Measurements from ENCODE around the gene TRPM3.

TRPM3 gene

GRCh38 chr9:70923961-70924360 is 197.5 kb downstream of the TRPM3 start:
- H3K4me1 ChIP-seq (ENCODE audit: control insufficient read depth in 1 of 2, insufficient read depth in 2 of 2, low read length in 2 of 2), result no peaks in the 10 kb centered on the region
- H3K36me3 ChIP-seq (ENCODE audit: control insufficient read depth in 1 of 2, insufficient read depth in 2 of 2, low read length in 2 of 2), result no peaks in the 10 kb centered on the region
- H3K27ac ChIP-seq (ENCODE audit: low read length), result no peak overlapping the region
- no peak overlapping the region for H3K4me3 ChIP-seq (ENCODE audit: low read depth in 1 of 2, low read length in 2 of 2)
- no peaks in the 10 kb centered on the region for H3K27me3 ChIP-seq (ENCODE audit: low read depth, low read length)
- no peaks in the 10 kb centered on the region for H3K9me3 ChIP-seq (ENCODE audit: control insufficient read depth in 1 of 2, low read length in 2 of 2)

GRCh38 chr9:70921136-70921535 is 200.3 kb downstream of the TRPM3 start:
- Histone ChIP-seq H3K27ac (ENCODE audit: low read length) (no peak overlapping the region), H3K4me1 (ENCODE audit: control insufficient read depth in 1 of 2, insufficient read depth in 2 of 2, low read length in 2 of 2) (no peaks in the 10 kb centered on the region), H3K27me3 (ENCODE audit: low read depth, low read length) (no peaks in the 10 kb centered on the region), H3K36me3 (ENCODE audit: control insufficient read depth in 1 of 2, insufficient read depth in 2 of 2, low read length in 2 of 2) (no peaks in the 10 kb centered on the region), H3K4me3 (ENCODE audit: low read depth in 1 of 2, low read length in 2 of 2) (no peak overlapping the region), H3K9me3 (ENCODE audit: control insufficient read depth in 1 of 2, low read length in 2 of 2) (no peaks in the 10 kb centered on the region)

DNA sequence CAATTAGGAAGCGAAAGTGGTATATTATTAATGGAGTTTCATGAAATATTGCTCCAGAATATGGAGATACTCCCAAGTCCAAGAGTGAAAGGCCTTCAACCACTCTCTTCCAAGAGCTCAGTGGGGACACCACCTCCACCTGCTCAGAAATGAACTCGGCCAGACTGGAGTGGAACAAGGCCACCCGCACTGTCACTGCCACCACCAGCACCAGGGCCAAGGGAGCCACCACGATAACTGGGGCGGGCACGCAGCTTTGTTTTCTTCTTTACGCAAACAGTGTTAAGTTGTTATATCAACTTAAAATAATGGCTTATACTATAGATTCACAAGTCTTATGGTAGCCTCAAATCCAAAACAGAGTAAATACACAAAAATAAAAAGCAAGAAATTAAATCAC is 204.1 kb downstream of the TRPM3 start:
- Histone ChIP-seq H3K27ac (ENCODE audit: low read length) (no peak overlapping the region), H3K27me3 (ENCODE audit: low read depth, low read length) (no peaks in the 10 kb centered on the region), H3K36me3 (ENCODE audit: control insufficient read depth in 1 of 2, insufficient read depth in 2 of 2, low read length in 2 of 2) (no peaks in the 10 kb centered on the region), H3K9me3 (ENCODE audit: control insufficient read depth in 1 of 2, low read length in 2 of 2) (no peaks in the 10 kb centered on the region), H3K4me3 (ENCODE audit: low read depth in 1 of 2, low read length in 2 of 2) (no peak overlapping the region), H3K4me1 (ENCODE audit: control insufficient read depth in 1 of 2, insufficient read depth in 2 of 2, low read length in 2 of 2) (no peaks in the 10 kb centered on the region)

- no peak overlapping the region for H3K4me3 ChIP-seq (ENCODE audit: low read depth in 1 of 2, low read length in 2 of 2)
- H3K4me1 ChIP-seq (ENCODE audit: control insufficient read depth in 1 of 2, insufficient read depth in 2 of 2, low read length in 2 of 2), result no peaks in the 10 kb centered on the region
- H3K27ac ChIP-seq (ENCODE audit: low read length), result no peak overlapping the region
- no peaks in the 10 kb centered on the region for H3K36me3 ChIP-seq (ENCODE audit: control insufficient read depth in 1 of 2, insufficient read depth in 2 of 2, low read length in 2 of 2)
- H3K9me3 ChIP-seq (ENCODE audit: control insufficient read depth in 1 of 2, low read length in 2 of 2), result no peaks in the 10 kb centered on the region
- no peaks in the 10 kb centered on the region for H3K27me3 ChIP-seq (ENCODE audit: low read depth, low read length)
Observed at GRCh38 chr9:70911791-70912190, 209.6 kb downstream of the TRPM3 start.

GRCh38 chr9:70910598-70910997 is 210.8 kb downstream of the TRPM3 start:
- Histone ChIP-seq H3K4me1 (ENCODE audit: control insufficient read depth in 1 of 2, insufficient read depth in 2 of 2, low read length in 2 of 2) (no peaks in the 10 kb centered on the region), H3K36me3 (ENCODE audit: control insufficient read depth in 1 of 2, insufficient read depth in 2 of 2, low read length in 2 of 2) (no peaks in the 10 kb centered on the region), H3K9me3 (ENCODE audit: control insufficient read depth in 1 of 2, low read length in 2 of 2) (no peaks in the 10 kb centered on the region), H3K4me3 (ENCODE audit: low read depth in 1 of 2, low read length in 2 of 2) (no peak overlapping the region), H3K27me3 (ENCODE audit: low read depth, low read length) (no peaks in the 10 kb centered on the region), H3K27ac (ENCODE audit: low read length) (no peak overlapping the region)

- H3K27ac ChIP-seq (ENCODE audit: low read length), result no peak overlapping the region
- H3K27me3 ChIP-seq (ENCODE audit: low read depth, low read length), result no peaks in the 10 kb centered on the region
- H3K4me1 ChIP-seq (ENCODE audit: control insufficient read depth in 1 of 2, insufficient read depth in 2 of 2, low read length in 2 of 2), result no peaks in the 10 kb centered on the region
- no peaks in the 10 kb centered on the region for H3K36me3 ChIP-seq (ENCODE audit: control insufficient read depth in 1 of 2, insufficient read depth in 2 of 2, low read length in 2 of 2)
- no peak overlapping the region for H3K4me3 ChIP-seq (ENCODE audit: low read depth in 1 of 2, low read length in 2 of 2)
- H3K9me3 ChIP-seq (ENCODE audit: control insufficient read depth in 1 of 2, low read length in 2 of 2), result no peaks in the 10 kb centered on the region
Observed at GRCh38 chr9:70902692-70903131, 218.7 kb downstream of the TRPM3 start.

GRCh38 chr9:70902171-70902570 is 219.2 kb downstream of the TRPM3 start:
- Histone ChIP-seq H3K27me3 (ENCODE audit: low read depth, low read length) (no peaks in the 10 kb centered on the region), H3K4me3 (ENCODE audit: low read depth in 1 of 2, low read length in 2 of 2) (no peak overlapping the region), H3K27ac (ENCODE audit: low read length) (no peak overlapping the region), H3K36me3 (ENCODE audit: control insufficient read depth in 1 of 2, insufficient read depth in 2 of 2, low read length in 2 of 2) (no peaks in the 10 kb centered on the region), H3K4me1 (ENCODE audit: control insufficient read depth in 1 of 2, insufficient read depth in 2 of 2, low read length in 2 of 2) (no peaks in the 10 kb centered on the region), H3K9me3 (ENCODE audit: control insufficient read depth in 1 of 2, low read length in 2 of 2) (no peaks in the 10 kb centered on the region)

- H3K4me3 ChIP-seq (ENCODE audit: low read depth in 1 of 2, low read length in 2 of 2), result no peak overlapping the region
- no peaks in the 10 kb centered on the region for H3K9me3 ChIP-seq (ENCODE audit: control insufficient read depth in 1 of 2, low read length in 2 of 2)
- no peaks in the 10 kb centered on the region for H3K27me3 ChIP-seq (ENCODE audit: low read depth, low read length)
- H3K36me3 ChIP-seq (ENCODE audit: control insufficient read depth in 1 of 2, insufficient read depth in 2 of 2, low read length in 2 of 2), result no peaks in the 10 kb centered on the region
- no peak overlapping the region for H3K27ac ChIP-seq (ENCODE audit: low read length)
- no peaks in the 10 kb centered on the region for H3K4me1 ChIP-seq (ENCODE audit: control insufficient read depth in 1 of 2, insufficient read depth in 2 of 2, low read length in 2 of 2)
Observed at GRCh38 chr9:70901746-70902145, 219.7 kb downstream of the TRPM3 start.

DNA sequence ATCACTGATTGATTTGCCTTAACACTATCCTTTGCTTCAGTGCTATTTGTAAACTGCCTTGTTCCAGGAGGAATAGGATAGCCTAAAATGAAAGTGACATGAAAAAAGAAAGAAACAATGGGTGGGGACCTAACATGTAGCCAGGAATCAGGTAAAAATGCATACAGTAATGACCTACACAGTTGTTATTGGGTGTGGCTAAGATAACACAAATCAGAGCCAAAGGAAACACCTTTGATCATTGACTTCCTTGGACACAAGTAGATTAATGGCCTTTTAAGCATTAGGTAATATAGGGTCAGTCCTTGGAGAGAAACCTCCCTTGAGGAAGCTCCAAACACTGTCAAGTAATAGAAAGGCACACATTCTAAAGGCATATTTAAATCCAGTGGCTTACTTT is 220.4 kb downstream of the TRPM3 start:
- Histone ChIP-seq H3K36me3 (ENCODE audit: control insufficient read depth in 1 of 2, insufficient read depth in 2 of 2, low read length in 2 of 2) (no peaks in the 10 kb centered on the region), H3K9me3 (ENCODE audit: control insufficient read depth in 1 of 2, low read length in 2 of 2) (no peaks in the 10 kb centered on the region), H3K4me1 (ENCODE audit: control insufficient read depth in 1 of 2, insufficient read depth in 2 of 2, low read length in 2 of 2) (no peaks in the 10 kb centered on the region), H3K4me3 (ENCODE audit: low read depth in 1 of 2, low read length in 2 of 2) (no peak overlapping the region), H3K27ac (ENCODE audit: low read length) (no peak overlapping the region), H3K27me3 (ENCODE audit: low read depth, low read length) (no peaks in the 10 kb centered on the region)

DNA sequence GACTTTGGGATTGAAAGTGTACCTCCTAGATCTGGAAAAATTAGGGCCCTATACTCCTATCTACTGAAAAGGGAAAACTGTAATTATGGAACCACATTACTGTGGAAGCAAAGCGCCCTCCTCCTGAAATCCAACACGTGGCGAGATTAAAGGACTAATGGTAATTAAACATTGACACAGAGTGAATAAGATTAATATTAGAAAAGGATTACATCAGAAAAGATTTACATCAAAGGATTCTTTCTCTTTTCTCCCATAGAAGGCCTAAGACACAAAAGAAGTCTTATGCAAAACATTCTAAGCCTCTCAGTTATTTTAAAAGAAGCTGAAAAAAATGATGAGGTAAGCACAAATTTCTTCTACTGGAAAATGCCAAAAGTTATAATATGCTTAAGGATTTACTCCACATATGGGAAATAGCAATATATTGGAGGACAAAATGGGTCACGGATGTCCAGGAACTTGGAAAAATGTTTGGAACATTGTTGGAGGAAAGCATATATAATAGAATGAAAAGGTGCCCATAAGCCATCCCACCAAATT is 227.8 kb downstream of the TRPM3 start:
- Histone ChIP-seq H3K27me3 (ENCODE audit: low read depth, low read length) (no peaks in the 10 kb centered on the region), H3K36me3 (ENCODE audit: control insufficient read depth in 1 of 2, insufficient read depth in 2 of 2, low read length in 2 of 2) (no peaks in the 10 kb centered on the region), H3K27ac (ENCODE audit: low read length) (no peak overlapping the region), H3K4me3 (ENCODE audit: low read depth in 1 of 2, low read length in 2 of 2) (no peak overlapping the region), H3K4me1 (ENCODE audit: control insufficient read depth in 1 of 2, insufficient read depth in 2 of 2, low read length in 2 of 2) (no peaks in the 10 kb centered on the region), H3K9me3 (ENCODE audit: control insufficient read depth in 1 of 2, low read length in 2 of 2) (no peaks in the 10 kb centered on the region)

- Histone ChIP-seq H3K9me3 (ENCODE audit: control insufficient read depth in 1 of 2, low read length in 2 of 2) (no peaks in the 10 kb centered on the region), H3K36me3 (ENCODE audit: control insufficient read depth in 1 of 2, insufficient read depth in 2 of 2, low read length in 2 of 2) (no peaks in the 10 kb centered on the region), H3K4me3 (ENCODE audit: low read depth in 1 of 2, low read length in 2 of 2) (no peak overlapping the region), H3K4me1 (ENCODE audit: control insufficient read depth in 1 of 2, insufficient read depth in 2 of 2, low read length in 2 of 2) (no peaks in the 10 kb centered on the region), H3K27ac (ENCODE audit: low read length) (no peak overlapping the region), H3K27me3 (ENCODE audit: low read depth, low read length) (no peaks in the 10 kb centered on the region)
Observed at GRCh38 chr9:70888471-70888870, 232.9 kb downstream of the TRPM3 start.

DNA sequence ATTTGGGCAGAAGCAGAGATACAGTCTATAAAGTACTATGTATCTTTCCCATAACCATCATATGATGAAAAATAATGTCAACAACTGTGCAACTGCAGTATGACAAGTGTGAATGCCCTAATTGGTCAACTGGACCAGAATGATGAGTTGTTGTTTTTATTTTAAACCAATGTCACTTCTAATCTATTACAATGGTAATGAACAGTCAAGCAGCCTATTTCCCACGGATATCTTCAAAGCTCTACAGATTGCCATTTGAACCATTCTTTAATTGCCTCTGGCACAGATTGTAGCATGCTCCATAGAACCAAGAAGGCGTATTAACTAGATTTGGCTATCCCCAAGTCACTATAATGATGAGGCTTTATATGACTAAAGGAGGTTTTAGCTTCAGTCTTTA is 233.6 kb downstream of the TRPM3 start:
- Histone ChIP-seq H3K4me3 (ENCODE audit: low read depth in 1 of 2, low read length in 2 of 2) (no peak overlapping the region), H3K27me3 (ENCODE audit: low read depth, low read length) (no peaks in the 10 kb centered on the region), H3K4me1 (ENCODE audit: control insufficient read depth in 1 of 2, insufficient read depth in 2 of 2, low read length in 2 of 2) (no peaks in the 10 kb centered on the region)

More for the DNA sequence above, 233.6 kb downstream of the TRPM3 start:
- H3K36me3 ChIP-seq (ENCODE audit: control insufficient read depth in 1 of 2, insufficient read depth in 2 of 2, low read length in 2 of 2), result no peaks in the 10 kb centered on the region
- H3K27ac ChIP-seq (ENCODE audit: low read length), result no peak overlapping the region
- H3K9me3 ChIP-seq (ENCODE audit: control insufficient read depth in 1 of 2, low read length in 2 of 2), result no peaks in the 10 kb centered on the region

All from muscle layer of duodenum (tissue), 2 donors.